Testis (tissue), 2 donors: Measurements from ENCODE around the gene RASSF3.

ENCODE experiments used
- CTCF ChIP-seq, 3 experiments: fragments of 450-650 bp in 2 of 3; fragments of 200-600 bp in 1 of 3; sonication (generic) in 1 of 3; IDR thresholded peaks; one replicate each; pipeline ENCODE4 v1.5.1; 2016 to 2019; ENCODE audit warnings: antibody characterized with exemption in 3 of 3, mild to moderate bottlenecking in 2 of 3, moderate library complexity in 1 of 3
- POLR2A ChIP-seq: fragments of 450-650 bp; IDR thresholded peaks from one replicate; pipeline ENCODE4 v1.6.1; 2017; ENCODE audit warnings: antibody characterized with exemption, mild to moderate bottlenecking, moderate library complexity

GRCh38 chr12:64678248-64678647, 68.0 kb downstream of the RASSF3 start:
- TF ChIP-seq CTCF (IDR thresholded peaks at IDR 0.05) (no peak), POLR2A (no peak)
